Smooth muscle cell (in vitro differentiated cells): ENCODE data around the gene HS1BP3. TPM values are rescaled to one million over a fixed set of nuclear protein-coding genes. Genes with fewer than 3 reads are reported as not detected.

Experiments used
- DNase-seq: peaks from one replicate; lab custom pipeline; 2025; ENCODE audit not compliant: unreplicated experiment; lab: John Stamatoyannopoulos, UW
- H2AFZ ChIP-seq: fragments of 200-600 bp; sonication (generic); 2 replicates; pipeline ENCODE4 v1.6.0; 2016; ENCODE audit warnings: antibody characterized with exemption, low read depth, mild to moderate bottlenecking
- H3F3A ChIP-seq: fragments of 200-600 bp; sonication (generic); 2 replicates; pipeline ENCODE4 v1.6.0; 2017; ENCODE audit warnings: antibody characterized with exemption, low read depth
- H3K27ac ChIP-seq: fragments of 200-600 bp; sonication (generic); 2 replicates; pipeline ENCODE4 v1.5.1; 2016; ENCODE audit warnings: low read depth, mild to moderate bottlenecking
- H3K27me3 ChIP-seq: fragments of 200-600 bp; sonication (generic); 2 replicates; pipeline ENCODE4 v1.6.1; 2016; ENCODE audit warnings: low read depth, mild to moderate bottlenecking
- H3K36me3 ChIP-seq: fragments of 200-600 bp; sonication (generic); 2 replicates; pipeline ENCODE4 v1.5.1; 2016; ENCODE audit warnings: low read depth
- H3K4me1 ChIP-seq: fragments of 200-600 bp; sonication (generic); 2 replicates; pipeline ENCODE4 v1.5.1; 2016; ENCODE audit warnings: low read depth
- H3K4me2 ChIP-seq: fragments of 200-600 bp; sonication (generic); 2 replicates; pipeline ENCODE4 v1.6.0; 2016; ENCODE audit warnings: mild to moderate bottlenecking
- H3K4me3 ChIP-seq: fragments of 200-600 bp; sonication (generic); 2 replicates; pipeline ENCODE4 v1.5.1; 2016; ENCODE audit warnings: mild to moderate bottlenecking
- H3K79me2 ChIP-seq: fragments of 200-600 bp; sonication (generic); 2 replicates; pipeline ENCODE4 v1.6.0; 2016; ENCODE audit warnings: low read depth, mild to moderate bottlenecking
- H3K9ac ChIP-seq: fragments of 200-600 bp; sonication (generic); 2 replicates; pipeline ENCODE4 v1.6.0; 2016; ENCODE audit warnings: low read depth
- H3K9me3 ChIP-seq: fragments of 200-600 bp; sonication (generic); replicated peaks from 2 replicates; pipeline ENCODE4 v1.5.1; 2016; ENCODE audit warnings: low read depth
- H4K20me1 ChIP-seq: fragments of 200-600 bp; sonication (generic); 2 replicates; pipeline ENCODE4 v1.6.0; 2016; ENCODE audit warnings: low read depth
- WGBS: methylation state at CpG from one replicate; pipeline ENCODE4 v1.1.7; 2016; ENCODE audit warnings: low lambda C conversion rate; 5-methylcytosine and 5-hydroxymethylcytosine counted together
- polyA plus RNA-seq: library from polyadenylated mRNA; unstranded; fragments of >200 nt; fragmentation: Nextera tagmentation; extraction: Ambion mirVana; gene quantifications from 2 replicates; pipeline ENCODE4 v1.2.1, GENCODE V29; 2016
- total RNA-seq: library from RNA; depleted of rRNA; stranded (reverse); fragments of >200 nt; gene quantifications from 2 replicates; pipeline ENCODE4 v1.2.3, GENCODE V29; 2014
- TF ChIP-seq, protein P1 (sequence below): fragments of 200-600 bp; sonication (generic); IDR thresholded peaks from 2 replicates; pipeline ENCODE4 v1.5.1; 2017; ENCODE audit warnings: borderline replicate concordance, mild to moderate bottlenecking, antibody characterized with exemption; ENCODE audit not compliant: insufficient read depth, poor library complexity, severe bottlenecking

HS1BP3 gene, protein sequence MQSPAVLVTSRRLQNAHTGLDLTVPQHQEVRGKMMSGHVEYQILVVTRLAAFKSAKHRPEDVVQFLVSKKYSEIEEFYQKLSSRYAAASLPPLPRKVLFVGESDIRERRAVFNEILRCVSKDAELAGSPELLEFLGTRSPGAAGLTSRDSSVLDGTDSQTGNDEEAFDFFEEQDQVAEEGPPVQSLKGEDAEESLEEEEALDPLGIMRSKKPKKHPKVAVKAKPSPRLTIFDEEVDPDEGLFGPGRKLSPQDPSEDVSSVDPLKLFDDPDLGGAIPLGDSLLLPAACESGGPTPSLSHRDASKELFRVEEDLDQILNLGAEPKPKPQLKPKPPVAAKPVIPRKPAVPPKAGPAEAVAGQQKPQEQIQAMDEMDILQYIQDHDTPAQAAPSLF
- total RNA-seq (9.3 and 12.7 TPM in 2 replicates), polyA plus RNA-seq (20.1 and 20.4 TPM in 2 replicates)

DNA sequence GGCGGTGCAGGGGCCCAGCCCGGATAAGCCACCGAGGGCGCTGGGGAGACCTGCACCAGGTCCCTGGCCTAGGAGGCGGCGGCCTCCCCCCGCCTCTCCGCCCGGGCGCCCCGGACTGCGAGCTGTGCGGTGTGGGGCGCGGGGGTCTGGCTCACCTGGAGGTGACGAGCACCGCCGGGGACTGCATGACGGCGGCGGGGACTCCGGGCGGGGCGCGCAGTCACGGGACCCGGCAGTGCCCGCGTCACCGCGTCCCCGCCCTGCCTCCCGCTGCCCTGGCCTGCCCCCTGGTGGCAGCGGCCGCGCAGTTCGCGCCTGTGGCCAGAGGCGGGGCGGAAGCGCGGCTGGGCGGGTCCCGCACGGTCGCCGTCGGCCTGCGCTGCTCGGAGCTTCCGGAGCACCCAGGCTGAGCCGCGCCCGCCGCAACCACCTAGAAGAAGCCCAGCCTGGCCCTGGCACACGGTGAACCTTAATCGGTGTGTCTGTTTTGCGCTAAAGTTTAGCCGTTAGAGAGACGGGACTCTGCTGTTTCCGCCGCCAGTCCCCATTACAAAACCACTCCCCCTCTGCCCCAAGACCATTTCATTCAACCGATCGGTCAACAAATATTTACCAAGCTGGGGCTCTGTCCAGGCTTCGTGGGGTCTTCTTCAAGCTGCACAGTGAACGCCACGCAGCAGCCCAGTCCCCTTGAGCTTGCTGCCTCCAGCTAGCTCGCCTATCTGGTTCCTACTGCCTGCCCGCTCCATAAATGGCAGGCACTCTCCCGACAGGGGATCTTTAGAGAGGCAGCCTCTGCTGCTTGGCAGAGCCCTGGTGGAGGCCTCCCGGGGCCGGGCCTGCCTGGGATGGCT, at the start of gene HS1BP3:
TSS of gene HS1BP3 (minus strand) at position 222 of the 854 bp plus-strand sequence. CDS start at position 187, 35 bp downstream.
- peak within 1 kb of the TSS; percentile 93 for H3K4me3 ChIP-seq
- H4K20me1 ChIP-seq, result peaks cover 14% of the 10 kb centered on the region
- peak within 1 kb of the TSS; percentile 68 for H3K27ac ChIP-seq
- H3K79me2 ChIP-seq, result peaks cover 9% of the 10 kb centered on the region
- H3K4me2 ChIP-seq, result peak within 1 kb of the TSS; percentile 93
- DNase-seq, result peak; percentile 51
- no peaks in the 10 kb centered on the region for H3F3A ChIP-seq
- H3K9me3 ChIP-seq, result no peaks in the 10 kb centered on the region
- H3K9ac ChIP-seq, result peak within 1 kb of the TSS; percentile 92
- peak within 1 kb of the TSS; percentile 99 for H2AFZ ChIP-seq
- H3K36me3 ChIP-seq, result no peaks in the 10 kb centered on the region
- no peaks in the 10 kb centered on the region for H3K27me3 ChIP-seq
- TF ChIP-seq, protein P1, sequence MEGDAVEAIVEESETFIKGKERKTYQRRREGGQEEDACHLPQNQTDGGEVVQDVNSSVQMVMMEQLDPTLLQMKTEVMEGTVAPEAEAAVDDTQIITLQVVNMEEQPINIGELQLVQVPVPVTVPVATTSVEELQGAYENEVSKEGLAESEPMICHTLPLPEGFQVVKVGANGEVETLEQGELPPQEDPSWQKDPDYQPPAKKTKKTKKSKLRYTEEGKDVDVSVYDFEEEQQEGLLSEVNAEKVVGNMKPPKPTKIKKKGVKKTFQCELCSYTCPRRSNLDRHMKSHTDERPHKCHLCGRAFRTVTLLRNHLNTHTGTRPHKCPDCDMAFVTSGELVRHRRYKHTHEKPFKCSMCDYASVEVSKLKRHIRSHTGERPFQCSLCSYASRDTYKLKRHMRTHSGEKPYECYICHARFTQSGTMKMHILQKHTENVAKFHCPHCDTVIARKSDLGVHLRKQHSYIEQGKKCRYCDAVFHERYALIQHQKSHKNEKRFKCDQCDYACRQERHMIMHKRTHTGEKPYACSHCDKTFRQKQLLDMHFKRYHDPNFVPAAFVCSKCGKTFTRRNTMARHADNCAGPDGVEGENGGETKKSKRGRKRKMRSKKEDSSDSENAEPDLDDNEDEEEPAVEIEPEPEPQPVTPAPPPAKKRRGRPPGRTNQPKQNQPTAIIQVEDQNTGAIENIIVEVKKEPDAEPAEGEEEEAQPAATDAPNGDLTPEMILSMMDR, result peak; percentile 86
- 3% methylated on average over 49 of the region's 72 CpGs for WGBS
- H3K4me1 ChIP-seq, result peaks cover 6% of the 10 kb centered on the region

DNA sequence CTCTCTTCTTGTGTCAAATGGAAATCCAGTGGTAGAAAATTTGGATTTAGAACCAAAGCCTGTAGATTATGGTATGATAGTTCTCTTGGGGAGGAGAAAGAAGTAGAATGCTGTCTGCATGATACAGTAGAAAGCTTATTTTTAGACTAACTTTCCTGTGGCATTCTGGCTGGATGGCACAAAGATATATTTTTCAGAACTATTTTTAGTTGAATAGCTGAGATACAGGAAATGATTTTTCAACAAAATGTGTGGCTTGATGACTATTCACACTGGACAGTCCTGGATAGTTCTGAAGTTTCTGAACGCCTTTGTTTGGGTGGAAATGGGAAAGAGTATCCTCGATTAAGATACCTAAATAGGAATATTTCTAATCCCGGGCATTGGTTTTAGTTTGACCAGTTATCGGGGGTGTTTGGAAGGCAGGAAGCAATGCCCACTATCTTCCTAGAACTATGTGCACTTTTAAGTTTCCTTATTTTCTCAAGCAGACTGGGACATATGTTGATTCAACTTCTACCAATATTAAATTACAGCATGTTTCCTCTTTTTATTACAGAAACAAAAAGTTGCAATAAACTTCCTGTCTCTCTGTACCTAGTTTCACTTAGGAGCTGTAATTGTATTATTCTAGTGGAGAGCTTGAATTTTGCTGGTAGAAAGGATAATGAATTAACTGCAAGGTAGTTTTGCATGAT, 48.2 kb upstream of the HS1BP3 start:
- Histone ChIP-seq H3K79me2 (no peaks in the 10 kb centered on the region), H3K4me2 (no peak overlapping the region), H3F3A (no peaks in the 10 kb centered on the region), H2AFZ (no peak overlapping the region), H3K27me3 (no peaks in the 10 kb centered on the region), H3K36me3 (no peaks in the 10 kb centered on the region), H4K20me1 (no peaks in the 10 kb centered on the region), H3K27ac (no peak overlapping the region), H3K9me3 (no peaks in the 10 kb centered on the region), H3K9ac (no peak overlapping the region), H3K4me3 (no peak overlapping the region), H3K4me1 (no peaks in the 10 kb centered on the region)
- DNase-seq, result no peak
- TF ChIP-seq, protein P1, result no peak
- WGBS, result 98% methylated on average over 4 of the region's 4 CpGs

DNA sequence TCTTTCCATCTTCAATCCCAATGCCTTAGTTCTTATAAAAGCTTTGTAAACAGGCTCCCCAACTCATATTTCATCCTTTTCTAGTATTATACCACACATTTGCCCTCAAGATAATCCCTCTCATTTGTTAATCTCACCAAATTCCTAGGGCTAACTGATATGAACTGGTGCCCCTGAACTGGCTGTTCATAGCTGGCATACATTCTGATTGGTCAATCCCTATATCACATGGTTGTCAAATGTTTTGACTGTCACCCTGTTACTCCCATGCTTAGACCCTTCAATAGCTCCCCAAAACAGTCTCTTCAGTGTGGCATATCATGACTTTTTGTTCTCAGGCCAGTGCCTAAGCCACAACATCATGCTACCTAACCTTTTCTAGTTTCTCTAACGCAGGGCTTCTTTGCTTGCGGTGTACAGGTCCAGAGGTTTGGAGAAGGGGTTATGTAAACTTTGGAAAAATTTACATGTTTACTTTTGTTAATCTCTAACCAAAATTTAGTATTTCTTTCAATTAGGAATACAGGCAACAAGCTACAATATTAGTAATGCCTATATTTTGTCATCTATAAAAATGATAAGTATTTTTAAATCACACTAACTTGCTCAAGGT, 46.5 kb upstream of the HS1BP3 start:
- no peak for DNase-seq
- TF ChIP-seq, protein P1, result no peak
- Histone ChIP-seq H3K9ac (no peak overlapping the region), H2AFZ (no peak overlapping the region), H3K36me3 (no peaks in the 10 kb centered on the region), H3F3A (no peaks in the 10 kb centered on the region), H3K79me2 (no peaks in the 10 kb centered on the region), H3K4me1 (no peaks in the 10 kb centered on the region), H3K27me3 (no peaks in the 10 kb centered on the region), H3K9me3 (no peaks in the 10 kb centered on the region), H3K27ac (no peak overlapping the region), H3K4me2 (no peak overlapping the region), H4K20me1 (no peaks in the 10 kb centered on the region), H3K4me3 (no peak overlapping the region)
- WGBS, result 96% methylated on average over 2 of the region's 2 CpGs
